HepG2 (cell line): ENCODE measurements around the gene SLC29A1. TPM values are rescaled to one million over a fixed set of nuclear protein-coding genes. Genes with fewer than 3 reads are reported as not detected.

Experiments
- AGO1 ChIP-seq: fragments of 200-400 bp; formaldehyde crosslinking; IDR thresholded peaks from 2 replicates; pipeline ENCODE4 v1.6.1; 2017; ENCODE audit warnings: mild to moderate bottlenecking, low read depth, low read length, moderate library complexity; ENCODE audit not compliant: poor library complexity, severe bottlenecking
- ARNTL ChIP-seq: sonication (generic); formaldehyde crosslinking; IDR thresholded peaks from 2 replicates; pipeline ENCODE4 v1.4.0; 2020; ENCODE audit warnings: mild to moderate bottlenecking, missing genetic modification reagents
- BORCS8-MEF2B ChIP-seq: sonication (generic); formaldehyde crosslinking; IDR thresholded peaks from 2 replicates; pipeline ENCODE4 v1.8.0; 2022; ENCODE audit warnings: mild to moderate bottlenecking, missing genetic modification reagents
- EED ChIP-seq: sonication (generic); formaldehyde crosslinking; IDR thresholded peaks from 2 replicates; pipeline ENCODE4 v1.5.0; 2020; ENCODE audit warnings: mild to moderate bottlenecking, missing genetic modification reagents
- ELF1 ChIP-seq: sonication (generic); formaldehyde crosslinking; IDR thresholded peaks from 2 replicates; pipeline ENCODE4 v1.4.0; 2020; ENCODE audit warnings: missing genetic modification reagents
- FOXK1 ChIP-seq: sonication (generic); formaldehyde crosslinking; IDR thresholded peaks from 2 replicates; pipeline ENCODE4 v1.4.0; 2020; ENCODE audit warnings: low read depth, missing genetic modification reagents, borderline replicate concordance
- GATA4 ChIP-seq: sonication (generic); IDR thresholded peaks from 2 replicates; pipeline ENCODE4 v1.6.1; 2016; ENCODE audit warnings: antibody characterized with exemption, low read depth, borderline replicate concordance
- HCFC1 ChIP-seq: fragments of 150-350 bp; IDR thresholded peaks from 2 replicates; pipeline ENCODE4 v1.6.1; 2014; ENCODE audit warnings: low read depth, low read length
- MATR3 ChIP-seq: sonication (generic); formaldehyde crosslinking; IDR thresholded peaks from 2 replicates; pipeline ENCODE4 v1.4.0; 2020; ENCODE audit warnings: missing genetic modification reagents
- MYPOP ChIP-seq: sonication (generic); formaldehyde crosslinking; IDR thresholded peaks from 2 replicates; pipeline ENCODE4 v1.8.1; 2023; ENCODE audit warnings: mild to moderate bottlenecking, moderate library complexity, missing genetic modification reagents
- PAWR ChIP-seq: sonication (generic); formaldehyde crosslinking; IDR thresholded peaks from 2 replicates; pipeline ENCODE4 v1.4.0; 2020; ENCODE audit warnings: missing genetic modification reagents, mild to moderate bottlenecking, borderline replicate concordance
- POLR2G ChIP-seq: fragments of 200-400 bp; formaldehyde crosslinking; IDR thresholded peaks from 2 replicates; pipeline ENCODE4 v1.6.1; 2018; ENCODE audit warnings: mild to moderate bottlenecking, low read depth, low read length, moderate library complexity
- RBFOX2 ChIP-seq: fragments of 200-400 bp; formaldehyde crosslinking; IDR thresholded peaks from 2 replicates; pipeline ENCODE4 v1.6.1; 2017; ENCODE audit warnings: low read depth, mild to moderate bottlenecking, low read length
- SP4 ChIP-seq: sonication (generic); formaldehyde crosslinking; IDR thresholded peaks from 2 replicates; pipeline ENCODE4 v1.8.1; 2023; ENCODE audit warnings: mild to moderate bottlenecking, missing genetic modification reagents
- TAF15 ChIP-seq: fragments of 200-400 bp; formaldehyde crosslinking; IDR thresholded peaks from one replicate; pipeline ENCODE4 v1.6.1; 2018; ENCODE audit warnings: mild to moderate bottlenecking, low read depth, low read length; ENCODE audit not compliant: poor library complexity, severe bottlenecking
- ZBTB25 ChIP-seq: IDR thresholded peaks from 2 replicates; pipeline ENCODE4 v1.6.1; 2018; ENCODE audit warnings: missing genetic modification reagents
- ZBTB4 ChIP-seq: sonication (generic); formaldehyde crosslinking; IDR thresholded peaks from 2 replicates; pipeline ENCODE4 v1.4.0; 2020; ENCODE audit warnings: missing genetic modification reagents, mild to moderate bottlenecking, borderline replicate concordance
- ZMAT5 ChIP-seq: sonication (generic); formaldehyde crosslinking; IDR thresholded peaks from 2 replicates; pipeline ENCODE4 v1.5.0; 2020; ENCODE audit warnings: mild to moderate bottlenecking, low read depth, missing genetic modification reagents, borderline replicate concordance
- ZNF33A ChIP-seq: sonication (generic); formaldehyde crosslinking; IDR thresholded peaks from 2 replicates; pipeline ENCODE4 v1.5.1; 2020; ENCODE audit warnings: missing genetic modification reagents, mild to moderate bottlenecking, moderate library complexity, borderline replicate concordance
- ZNF564 ChIP-seq: sonication (generic); formaldehyde crosslinking; IDR thresholded peaks from 2 replicates; pipeline ENCODE4 v1.8.1; 2023; ENCODE audit warnings: mild to moderate bottlenecking, missing genetic modification reagents
- ZNF7 ChIP-seq: IDR thresholded peaks from 2 replicates; pipeline ENCODE4 v1.6.1; 2016; ENCODE audit warnings: missing biosample characterization, missing genetic modification reagents
- ZNF720 ChIP-seq: sonication (generic); formaldehyde crosslinking; IDR thresholded peaks from 2 replicates; pipeline ENCODE4 v1.4.0; 2020; ENCODE audit warnings: missing genetic modification reagents
- ZZZ3 ChIP-seq: sonication (generic); formaldehyde crosslinking; IDR thresholded peaks from 2 replicates; pipeline ENCODE4 v1.4.0; 2020; ENCODE audit warnings: missing genetic modification reagents, mild to moderate bottlenecking, borderline replicate concordance
- polyA plus RNA-seq, 8 experiments: library from polyadenylated mRNA; depleted of rRNA in 3 of 8; stranded (reverse) in 7 of 8; unstranded in 1 of 8; fragments of >200 nt; fragmentation: Illumina TruSeq in 4 of 8; extraction: Trizol in 4 of 8; gene quantifications; 2 replicates each; pipeline versions ENCODE4 v1.2.1 to v1.2.3, GENCODE V29; 2011 to 2016; ENCODE audit warnings: low read depth in 4 of 8, missing spikeins in 1 of 8, mixed read lengths in 1 of 8; ENCODE audit not compliant: insufficient read depth in 1 of 8
- total RNA-seq, 5 experiments: library from RNA; depleted of rRNA; stranded (reverse); fragments of >200 nt; fragmentation: Illumina TruSeq; extraction: Trizol; gene quantifications; 2 replicates each; pipeline ENCODE4 v1.2.3, GENCODE V29; 2016; ENCODE audit warnings: low read depth in 1 of 5

Gene SLC29A1
- total and polyA plus RNA-seq, 2 of the 13 experiments (the other 11 are each of a cell fraction or from before 2014, with no cell fraction given), result 43.2 to 106 TPM

GRCh38 chr6:44237813-44238433 lies 14.5 kb downstream of the SLC29A1 start (continued):
- TF ChIP-seq ZZZ3 (CRISPR knock-in tag) (peak; percentile 39; the same call in 1 of the 2 replicates), PAWR (CRISPR knock-in tag) (peak; percentile 24; the same call in 1 of the 2 replicates), GATA4 (0 out of 2 replicates have a peak, but pooled peaks have one; percentile 13), ELF1 (CRISPR knock-in tag) (0 out of 2 replicates have a peak, but pooled peaks have one; percentile 12), EED (peak; percentile 91; the same call in 1 of the 2 replicates), ZBTB4 (no peak), ZNF720 (CRISPR knock-in tag) (0 out of 2 replicates have a peak, but pooled peaks have one; percentile 36), FOXK1 (CRISPR knock-in tag) (peak; percentile 27; the same call in 1 of the 2 replicates), ZMAT5 (CRISPR knock-in tag) (no peak), BORCS8-MEF2B (CRISPR knock-in tag) (peak; percentile 72), MYPOP (CRISPR knock-in tag) (no peak), POLR2G (peak; percentile 80), HCFC1 (peak; percentile 28; the same call in 1 of the 2 replicates), MATR3 (CRISPR knock-in tag) (no peak), ARNTL (peak; percentile 42; the same call in 1 of the 2 replicates), RBFOX2 (peak; percentile 82), TAF15 (peak; percentile 90), AGO1 (peak; percentile 78), ZNF33A (CRISPR knock-in tag) (no peak), ZNF7 (CRISPR knock-in tag) (no peak), ZBTB25 (CRISPR knock-in tag) (peak; percentile 69; the same call in 1 of the 2 replicates), SP4 (CRISPR knock-in tag) (peak; percentile 3; the same call in 1 of the 2 replicates), ZNF564 (0 out of 2 replicates have a peak, but pooled peaks have one; percentile 76)
